Right lobe of liver (tissue), 6 donors: ENCODE measurements around the gene GMNN. TPM values are rescaled to one million over a fixed set of nuclear protein-coding genes. Genes with fewer than 3 reads are reported as not detected.
"Not testable (repeated sequence)": the region's sequence is repeated elsewhere in the genome, so short reads cannot be mapped to it uniquely, and the experiment has no call there.

Experiments
- ATAC-seq, 4 donors: fragments of 200-7000 bp; cut with Tn5 transposase; one replicate each; pipeline ENCODE4 v1.9.1; 2020; ENCODE audit warnings: mild to moderate bottlenecking in 4 of 4, moderate library complexity in 4 of 4
- DNase-seq, 3 donors: peaks; one replicate each; pipeline ENCODE4 v3.0.0-alpha.2; 2020
- H3K27ac ChIP-seq, 3 donors: fragments of 200-600 bp; one replicate each; pipeline ENCODE4 v1.8.0; 2022
- H3K27me3 ChIP-seq, 2 donors: fragments of 200-600 bp; one replicate each; pipeline ENCODE4 v1.8.0; 2022
- H3K36me3 ChIP-seq, 4 donors: fragments of 200-600 bp; sonication (generic) in 1 of 4; one replicate each; pipeline versions ENCODE4 v1.5.1 to v1.8.0; 2017 to 2022; ENCODE audit warnings: control low read depth in 1 of 4
- H3K4me1 ChIP-seq, 4 donors: fragments of 200-600 bp; sonication (generic) in 1 of 4; one replicate each; pipeline versions ENCODE4 v1.5.1 to v1.8.0; 2017 to 2022; ENCODE audit warnings: control low read depth in 1 of 4
- H3K4me3 ChIP-seq, 3 donors: fragments of 200-600 bp; one replicate each; pipeline ENCODE4 v1.8.0; 2022
- H3K9me3 ChIP-seq, 4 donors: fragments of 200-600 bp; sonication (generic) in 1 of 4; one replicate each; pipeline versions ENCODE4 v1.5.1 to v1.8.0; 2017 to 2022; ENCODE audit warnings: control low read depth in 1 of 4
- CTCF ChIP-seq, 4 donors: fragments of 200-600 bp in 3 of 4; fragments of 450-650 bp in 1 of 4; IDR thresholded peaks; one replicate each; pipeline versions ENCODE4 v1.5.1 to v1.8.0; 2016 to 2022; ENCODE audit warnings: antibody characterized with exemption in 4 of 4, mild to moderate bottlenecking in 2 of 4
- POLR2A ChIP-seq: fragments of 450-650 bp; IDR thresholded peaks from one replicate; pipeline ENCODE4 v1.6.1; 2017; ENCODE audit warnings: antibody characterized with exemption, mild to moderate bottlenecking
- WGBS: methylation state at CpG from one replicate; pipeline ENCODE4 v1.1.6; 2018; ENCODE audit warnings: low coverage, low lambda C conversion rate; ENCODE audit not compliant: insufficient coverage; ENCODE audit errors: missing lambda C conversion rate; 5-methylcytosine and 5-hydroxymethylcytosine counted together
- intact Hi-C, 2 donors: fragments of 100-400 bp; cut with DNase I; formaldehyde crosslinking; loops; one replicate each; pipeline versions ENCODE4 v1.11.2 to v1.14.1; 2022
- total RNA-seq, 6 experiments: library from RNA; depleted of rRNA in 2 of 6; stranded (reverse); fragments of >200 nt in 2 of 6; fragmentation: NEBNext Ultra II Directional in 3 of 6; extraction: Animal tissue kit (Norgen Biotek cat#: 25700) in 3 of 6; gene quantifications; one replicate each; pipeline versions ENCODE4 v1.1.0 to v1.2.4, GENCODE V29; 2016 to 2023
- donor health status: DM: no; HTN: yes; CAD: no.
- donor health status: DM: no; HTN: no; CAD: no.
- donor health status: DM: no; HTN: no; CAD: no.
- donor health status: DM: no; HTN: yes; CAD: no.
- donor health status: DM: no; HTN: yes; CAD: no.

The GMNN gene
- total RNA-seq, 6 experiments from 2014 or later, result 7.7 to 19.0 (median 8.3) TPM

GRCh38 chr6:24760210-24760609 is 14.5 kb upstream of the GMNN start:
- ATAC-seq, result no peak
- Histone ChIP-seq H3K27ac (no peak overlapping the region), H3K27me3 (no peaks in the 10 kb centered on the region), H3K4me1 (no peaks in the 10 kb centered on the region), H3K36me3 (no peaks in the 10 kb centered on the region), H3K9me3 (no peaks in the 10 kb centered on the region), H3K4me3 (no peak overlapping the region)
- WGBS, result 100% methylated on average over 1 of the region's 5 CpGs
- TF ChIP-seq POLR2A, result no peak
- TF ChIP-seq CTCF (IDR thresholded peaks at IDR 0.05), result no peak
- DNase-seq, result no peak
- intact Hi-C loops, result loop anchor here (10.0 kb wide), 2 partner anchors 45 to 175 kb away; partner anchors contain the start of gene C6orf62 (in 1 of the 2)

GRCh38 chr6:24761193-24761835 is 13.4 kb upstream of the GMNN start:
- TF ChIP-seq POLR2A (no peak), CTCF (IDR thresholded peaks at IDR 0.05) (no peak)
- H3K27ac ChIP-seq, result no peak overlapping the region
- no peaks in the 10 kb centered on the region for H3K36me3 ChIP-seq
- 60% methylated on average over 1 of the region's 17 CpGs for WGBS
- no peaks in the 10 kb centered on the region for H3K27me3 ChIP-seq
- H3K9me3 ChIP-seq, result no peaks in the 10 kb centered on the region
- H3K4me1 ChIP-seq, result no peaks in the 10 kb centered on the region
- intact Hi-C loops, result loop anchor here (10.0 kb wide), 2 partner anchors 47 to 177 kb away; partner anchors contain the start of gene C6orf62 (in 1 of the 2)
- peak in 2 of 4 donors; percentile 39 to 41 for ATAC-seq
- no peak overlapping the region for H3K4me3 ChIP-seq
- DNase-seq, result no peak

GRCh38 chr6:24761851-24762250 is 12.9 kb upstream of the GMNN start:
- no peaks in the 10 kb centered on the region for H3K27me3 ChIP-seq
- intact Hi-C loops, result loop anchor here (10.0 kb wide), 2 partner anchors 47 to 177 kb away; partner anchors contain the start of gene C6orf62 (in 1 of the 2)
- H3K4me1 ChIP-seq, result peaks cover 0 to 3% (median 0%) of the 10 kb centered on the region in 4 donors
- DNase-seq (no peak), ATAC-seq (no peak)
- no peak overlapping the region for H3K27ac ChIP-seq
- no peaks in the 10 kb centered on the region for H3K36me3 ChIP-seq
- H3K9me3 ChIP-seq, result no peaks in the 10 kb centered on the region
- TF ChIP-seq POLR2A (no peak), CTCF (IDR thresholded peaks at IDR 0.05) (no peak)
- H3K4me3 ChIP-seq, result no peak overlapping the region

GRCh38 chr6:24763578-24763977 is 11.2 kb upstream of the GMNN start:
- no peak overlapping the region for H3K4me3 ChIP-seq
- TF ChIP-seq CTCF (IDR thresholded peaks at IDR 0.05), result no peak
- 19% methylated on average over 3 of the region's 3 CpGs for WGBS
- no peak overlapping the region for H3K27ac ChIP-seq
- ATAC-seq (no peak), DNase-seq (no peak)
- no peaks in the 10 kb centered on the region for H3K9me3 ChIP-seq
- no peaks in the 10 kb centered on the region for H3K27me3 ChIP-seq
- no peaks in the 10 kb centered on the region for H3K36me3 ChIP-seq
- intact Hi-C loops, result loop anchor here (10.0 kb wide), 2 partner anchors 49 to 179 kb away; partner anchors contain the start of gene C6orf62 (in 1 of the 2)
- peaks cover 0 to 4% (median 0%) of the 10 kb centered on the region in 4 donors for H3K4me1 ChIP-seq

- H3K4me3 ChIP-seq, H3K27me3 ChIP-seq, H3K4me1 ChIP-seq, DNase-seq, H3K9me3 ChIP-seq, H3K27ac ChIP-seq, ATAC-seq, H3K36me3 ChIP-seq: not testable (repeated sequence)
- intact Hi-C loops, result loop anchor here (10.0 kb wide), 2 partner anchors 50 to 180 kb away; partner anchors contain the start of gene C6orf62 (in 1 of the 2)
- WGBS, result 78% methylated on average over 11 of the region's 20 CpGs
These were observed 9.6 kb upstream of the GMNN start for GRCh38 chr6:24764833-24765828.

GRCh38 chr6:24765968-24766367 is 8.8 kb upstream of the GMNN start:
- not testable (repeated sequence) for H3K4me1 ChIP-seq, H3K27ac ChIP-seq, H3K27me3 ChIP-seq, DNase-seq, H3K36me3 ChIP-seq, H3K4me3 ChIP-seq, ATAC-seq, H3K9me3 ChIP-seq
- WGBS, result no CpG with 5 or more reads among the region's 26 CpGs
- intact Hi-C loops, result loop anchor here (10.0 kb wide), 2 partner anchors 51 to 181 kb away; partner anchors contain the start of gene C6orf62 (in 1 of the 2)
